HG03175 (cell line): Measurements from ENCODE around the gene DAGLA.

Experiments used
- ATAC-seq: cut with Tn5 transposase; IDR thresholded peaks from one replicate; pipeline ENCODE4 v1.9.1; 2021; ENCODE audit warnings: mild to moderate bottlenecking, moderate library complexity; ENCODE audit not compliant: unreplicated experiment

The DAGLA gene

GRCh38 chr11:61706452-61707400 is 26.5 kb downstream of the DAGLA start:
- ATAC-seq = no peak

GRCh38 chr11:61707574-61707973 is 27.4 kb downstream of the DAGLA start:
- no peak for ATAC-seq

GRCh38 chr11:61709110-61709509 is 28.9 kb downstream of the DAGLA start:
- no peak for ATAC-seq

- no peak for ATAC-seq
Measured at GRCh38 chr11:61709572-61709971, 29.4 kb downstream of the DAGLA start.

- no peak for ATAC-seq
Measured at GRCh38 chr11:61710019-61710418, 29.8 kb downstream of the DAGLA start.

GRCh38 chr11:61711037-61711436 is 30.8 kb downstream of the DAGLA start:
- no peak for ATAC-seq

GRCh38 chr11:61711498-61711897 is 31.3 kb downstream of the DAGLA start:
- no peak for ATAC-seq

GRCh38 chr11:61712314-61712713 is 32.1 kb downstream of the DAGLA start:
- no peak for ATAC-seq

- no peak for ATAC-seq
Measured at GRCh38 chr11:61712846-61713245, 32.7 kb downstream of the DAGLA start.

- ATAC-seq = no peak
Measured at GRCh38 chr11:61713464-61713863, 33.3 kb downstream of the DAGLA start.

- no peak for ATAC-seq
Measured at GRCh38 chr11:61713906-61714305, 33.7 kb downstream of the DAGLA start.

- ATAC-seq = no peak
Measured at GRCh38 chr11:61714316-61714715, 34.1 kb downstream of the DAGLA start.

GRCh38 chr11:61714916-61715315 is 34.7 kb downstream of the DAGLA start:
- ATAC-seq = no peak

- no peak for ATAC-seq
Measured at GRCh38 chr11:61715867-61716266, 35.7 kb downstream of the DAGLA start.

GRCh38 chr11:61716478-61717285 is 36.5 kb downstream of the DAGLA start:
- no peak for ATAC-seq

GRCh38 chr11:61717286-61718033 is 37.3 kb downstream of the DAGLA start:
- no peak for ATAC-seq

GRCh38 chr11:61718046-61718531 is 37.9 kb downstream of the DAGLA start:
- no peak for ATAC-seq

- ATAC-seq = no peak
Measured at GRCh38 chr11:61718621-61719302, 38.6 kb downstream of the DAGLA start.

GRCh38 chr11:61719978-61720377 is 39.8 kb downstream of the DAGLA start:
- ATAC-seq = no peak

- no peak for ATAC-seq
Measured at GRCh38 chr11:61720597-61720996, 40.4 kb downstream of the DAGLA start.
